ENCODE results near the gene POLR3GL.

Gene POLR3GL

DNA sequence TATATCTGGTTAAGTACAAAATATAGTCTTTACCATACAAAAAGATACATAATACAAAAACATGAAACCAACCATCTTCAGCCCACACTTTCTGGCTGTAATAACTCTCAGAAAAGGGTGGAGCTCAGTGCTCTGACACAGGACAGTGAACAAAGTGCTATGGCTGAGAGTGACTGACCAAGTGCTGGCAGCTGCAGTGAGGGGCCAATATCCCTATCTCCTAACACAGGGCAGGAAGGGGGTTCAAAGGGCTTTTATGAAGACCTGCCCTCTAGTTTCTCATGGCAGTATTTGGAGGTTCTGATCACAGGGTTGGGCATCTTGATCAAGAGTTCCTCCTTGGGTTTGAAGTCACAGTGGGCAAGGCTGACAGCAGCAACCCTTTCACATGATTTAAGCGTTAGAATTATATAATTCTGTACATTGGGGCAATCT lies 28.0 kb downstream of the POLR3GL start:
- DNase-seq (ENCODE audit: low read depth in 2 of 2): no peak

DNA sequence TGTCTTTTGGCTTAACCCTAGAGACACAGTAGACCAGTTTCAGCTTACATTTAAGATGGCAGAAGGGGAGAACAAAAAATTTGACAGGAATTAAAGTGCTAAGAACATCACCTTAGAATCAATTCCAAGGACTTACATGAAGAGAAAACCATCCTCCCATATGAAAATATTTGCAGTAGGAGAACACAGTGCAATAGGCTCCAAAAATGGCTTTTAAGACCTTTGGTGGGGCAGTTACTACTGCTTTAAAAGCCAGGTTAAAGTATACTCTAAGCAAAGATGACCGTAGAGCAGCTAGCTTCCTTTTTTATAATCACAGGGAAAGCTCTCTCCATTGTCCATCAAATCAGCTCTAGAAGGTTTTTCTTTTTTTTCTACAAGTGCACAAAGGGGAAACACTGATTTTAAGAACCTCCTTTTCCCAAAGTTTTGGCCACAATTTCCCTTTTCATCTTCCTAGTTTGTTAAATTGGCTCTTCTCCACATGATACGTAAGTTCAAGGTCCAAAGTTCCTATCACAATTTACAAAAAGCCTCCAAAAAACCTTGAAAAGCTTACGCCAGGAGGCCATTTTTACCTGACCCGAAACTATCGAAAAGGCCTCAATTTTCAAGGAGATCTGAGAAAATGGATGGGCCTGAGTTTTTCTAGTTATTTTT lies 28.6 kb downstream of the POLR3GL start:
- DNase-seq (ENCODE audit: low read depth in 2 of 2): no peak

- no peak for DNase-seq (ENCODE audit: low read depth in 2 of 2)
Measured at GRCh38 chr1:145993618-145994390, 29.3 kb downstream of the POLR3GL start.

DNA sequence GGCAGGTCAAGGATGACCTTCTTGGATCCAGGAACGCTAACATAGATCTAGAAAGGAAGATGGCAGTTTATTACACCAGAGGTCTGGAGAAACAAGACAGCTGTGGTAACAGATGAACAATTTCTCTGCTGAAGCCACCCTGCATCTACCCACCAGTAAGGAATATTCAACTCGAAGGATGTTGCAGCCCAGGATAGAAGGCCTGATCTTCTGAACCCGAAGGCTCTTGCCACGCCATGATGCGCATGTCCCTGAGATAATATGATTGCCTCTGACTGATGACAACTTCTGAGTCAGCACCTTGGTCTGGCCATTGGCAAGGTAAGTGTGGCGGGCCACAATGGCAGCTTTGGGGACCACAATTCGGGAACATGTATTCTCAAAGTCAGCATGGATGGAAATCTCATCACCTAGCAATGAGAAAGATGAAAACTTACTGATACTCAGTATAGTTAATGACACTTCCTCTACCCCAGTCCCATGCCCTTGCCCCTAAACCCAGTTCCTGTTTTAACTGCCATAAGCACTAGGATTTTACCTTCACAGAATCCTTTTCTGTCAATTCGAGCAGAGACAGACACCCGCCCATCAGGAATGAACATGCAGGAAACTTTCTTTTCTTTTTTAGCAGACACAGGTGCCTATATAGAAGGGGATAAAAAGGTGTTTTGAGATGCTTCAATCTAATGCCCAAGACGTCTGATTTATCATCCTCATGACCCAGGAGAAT lies 30.1 kb downstream of the POLR3GL start:
- peak in 1 of 2 donors; percentile 37 for DNase-seq (ENCODE audit: low read depth in 2 of 2)

- no peak for DNase-seq (ENCODE audit: low read depth in 2 of 2)
Measured at GRCh38 chr1:145995148-145995881, 30.8 kb downstream of the POLR3GL start.

DNA sequence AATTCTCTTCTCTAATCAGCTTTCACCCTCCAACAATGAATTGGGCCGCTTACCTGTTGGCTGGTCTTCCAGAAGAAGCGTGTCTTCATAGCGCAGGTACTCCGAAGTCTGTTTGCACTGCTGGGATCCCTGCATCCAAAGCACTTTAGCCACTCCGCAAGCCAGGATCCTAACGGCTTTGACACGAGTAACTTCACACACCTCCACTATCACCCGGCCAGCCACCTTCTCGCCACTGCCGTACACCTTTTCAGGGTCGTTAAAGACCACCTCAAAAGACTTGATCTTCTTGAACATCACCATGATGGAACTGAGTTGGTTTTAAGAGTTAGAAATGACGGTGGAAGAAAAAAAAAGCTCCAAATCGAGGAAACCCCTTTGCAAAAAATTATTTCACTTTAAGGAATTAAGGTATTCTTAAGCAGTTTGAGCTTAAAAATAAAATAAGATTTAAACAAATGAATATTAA lies 31.5 kb downstream of the POLR3GL start:
- no peak for DNase-seq (ENCODE audit: low read depth in 2 of 2)

- DNase-seq (ENCODE audit: low read depth in 2 of 2): peak; percentile 86 to 92
Measured at GRCh38 chr1:145996433-145997015, 32.0 kb downstream of the POLR3GL start, which contains the start of gene TXNIP. TSS of gene TXNIP (minus strand) at chr1:145996579. CDS start at chr1:145996266, 313 bp downstream.

DNA sequence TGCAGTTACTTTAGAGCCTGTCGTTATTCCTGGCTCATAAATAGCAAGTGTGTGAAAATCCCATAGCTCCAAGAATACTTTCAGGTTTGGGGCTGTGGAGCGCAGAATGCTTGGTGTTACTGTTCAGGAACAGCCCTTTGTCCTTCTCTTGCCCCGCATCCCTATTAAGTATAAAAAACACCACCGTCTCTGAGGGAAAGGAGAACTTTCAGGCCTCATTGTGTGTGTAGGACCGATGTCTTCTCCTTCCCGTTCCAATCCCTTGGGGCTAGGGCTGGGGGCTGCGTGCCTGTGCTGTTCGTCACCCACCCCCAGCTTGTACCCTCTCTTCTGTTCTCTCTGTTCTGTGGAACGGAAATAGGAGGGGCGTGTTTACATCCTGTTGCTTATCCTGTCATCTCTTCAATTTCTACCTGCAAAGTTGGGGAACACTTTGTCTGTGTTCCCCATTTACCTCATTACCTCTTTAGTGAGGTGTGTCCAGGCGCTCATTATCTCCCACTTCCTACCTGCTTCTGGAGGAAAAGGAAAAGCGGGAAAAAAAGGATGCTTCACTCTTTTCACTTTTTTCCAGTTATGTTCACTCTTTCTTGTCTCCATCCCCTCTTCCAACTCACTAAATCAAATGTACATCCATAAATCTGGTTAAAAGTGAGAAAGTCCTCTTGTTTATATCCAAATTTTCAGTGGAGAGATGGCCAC lies 32.7 kb downstream of the POLR3GL start:
- peak in 1 of 2 donors; percentile 32 for DNase-seq (ENCODE audit: low read depth in 2 of 2)

DNA sequence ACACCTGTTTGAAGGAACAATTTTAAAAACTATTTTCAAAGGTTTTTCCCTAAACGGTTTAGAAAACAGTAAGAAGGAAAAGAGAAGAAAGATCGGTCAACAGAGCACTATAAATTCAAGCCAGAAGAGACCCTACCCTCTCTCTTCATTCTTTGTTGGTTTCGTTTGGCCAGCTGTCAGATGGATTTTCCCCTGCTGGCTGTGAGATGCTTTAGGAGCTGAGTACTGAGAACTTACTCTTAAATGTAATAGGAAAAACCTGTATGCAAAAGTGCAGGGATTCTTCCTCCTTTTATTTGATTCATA lies 33.2 kb downstream of the POLR3GL start:
- DNase-seq (ENCODE audit: low read depth in 2 of 2): no peak

DNA sequence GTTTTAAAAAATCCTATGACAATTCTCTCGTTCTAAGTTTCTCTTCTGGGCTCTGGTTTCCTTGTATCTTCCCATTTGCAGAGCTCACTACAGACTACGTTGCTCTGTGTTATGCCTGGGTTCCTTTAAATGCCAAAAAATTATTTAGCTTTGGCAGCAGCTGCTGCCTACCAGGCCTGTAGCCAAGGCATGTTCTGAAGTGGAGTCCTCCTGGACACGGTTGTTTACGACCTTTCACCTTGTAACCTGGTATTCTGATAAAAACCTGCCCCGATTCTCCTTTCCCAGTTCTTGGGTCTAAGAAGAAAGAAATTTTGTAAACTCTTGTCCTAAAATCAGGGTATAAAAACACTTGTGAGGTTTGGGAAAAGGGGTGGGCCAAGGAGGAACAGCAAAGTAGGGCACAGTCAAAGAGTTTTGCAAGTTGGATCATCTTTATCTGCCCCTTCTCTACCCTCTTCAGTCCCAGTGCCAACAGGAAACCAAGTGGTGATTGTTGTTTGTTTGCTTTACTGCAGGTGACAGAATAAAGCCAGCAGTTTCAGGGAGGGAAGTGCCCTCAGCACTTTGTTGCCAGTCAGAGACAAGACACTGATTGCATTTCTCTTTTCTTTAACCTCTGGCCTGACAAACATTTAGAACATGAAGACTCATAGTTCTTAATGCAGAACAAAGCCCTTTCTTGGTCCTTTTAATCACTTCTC lies 35.0 kb downstream of the POLR3GL start:
- DNase-seq (ENCODE audit: low read depth in 2 of 2): no peak

DNA sequence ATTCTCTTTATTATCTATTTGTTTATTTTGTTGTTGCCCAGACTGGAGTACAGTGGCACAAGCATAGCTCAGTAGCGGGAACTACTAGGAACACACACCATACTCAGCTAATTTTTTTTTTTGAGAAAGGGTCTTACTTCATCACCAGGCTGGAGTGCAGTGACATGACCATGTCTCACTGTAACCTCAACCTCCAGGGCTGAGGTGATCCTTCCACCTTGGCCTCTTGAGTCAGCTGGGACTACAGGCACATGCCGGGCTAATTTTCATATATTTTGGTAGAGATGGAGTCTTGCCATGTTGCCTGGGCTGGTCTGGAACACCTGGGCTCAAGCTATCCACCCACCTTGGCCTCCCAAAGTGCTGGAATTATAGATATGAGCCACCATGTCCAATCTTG lies 37.2 kb downstream of the POLR3GL start:
- no peak for DNase-seq (ENCODE audit: low read depth in 2 of 2)

- no peak for DNase-seq (ENCODE audit: low read depth in 2 of 2)
Measured at GRCh38 chr1:146007489-146008133, 43.1 kb downstream of the POLR3GL start.

- no peak for DNase-seq (ENCODE audit: low read depth in 2 of 2)
Measured at GRCh38 chr1:146010126-146010738, 45.7 kb downstream of the POLR3GL start.

DNA sequence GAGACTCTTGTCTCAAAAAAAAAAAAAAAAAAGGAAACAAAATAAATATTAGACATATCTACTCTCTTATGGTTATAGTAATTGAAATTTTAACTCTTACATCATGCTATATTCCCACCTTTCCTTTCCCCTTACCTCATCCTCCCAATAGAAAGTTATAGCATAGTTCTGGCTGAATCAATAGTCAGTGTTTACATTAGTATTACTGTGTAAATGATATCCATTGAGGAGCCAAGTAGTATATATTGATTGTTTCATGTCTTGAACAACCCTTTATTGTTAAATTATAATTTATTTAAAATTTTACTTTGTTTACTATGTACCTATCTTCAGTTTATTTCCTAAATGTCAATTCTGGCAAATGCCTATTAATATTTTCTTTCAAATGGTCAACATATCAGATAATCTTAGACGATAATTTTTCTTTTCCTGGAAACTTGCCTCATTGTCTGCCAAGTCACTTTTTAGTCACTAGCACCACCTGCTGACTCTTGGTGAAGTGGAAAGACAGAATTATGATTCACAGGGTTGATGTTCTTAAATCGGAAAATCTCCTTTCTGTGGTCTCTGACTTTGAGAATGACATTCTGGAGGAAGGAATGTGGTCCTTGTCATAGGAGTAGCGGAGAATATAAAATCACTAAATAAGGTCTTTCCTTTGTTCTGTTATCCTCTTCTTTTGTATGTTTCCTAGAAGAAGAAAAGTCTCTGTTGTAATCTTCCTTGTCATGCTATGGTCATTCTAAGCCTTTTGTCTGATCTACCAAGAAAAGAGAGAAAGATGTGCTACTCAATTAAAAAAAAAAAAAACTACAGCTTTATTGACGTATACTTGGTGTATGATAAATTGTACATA lies 48.4 kb downstream of the POLR3GL start:
- no peak for DNase-seq (ENCODE audit: low read depth in 2 of 2)

- DNase-seq (ENCODE audit: low read depth in 2 of 2): no peak
Measured at GRCh38 chr1:146013559-146013922, 49.1 kb downstream of the POLR3GL start.

- DNase-seq (ENCODE audit: low read depth in 2 of 2): no peak
Measured at GRCh38 chr1:146016891-146017290, 52.4 kb downstream of the POLR3GL start.

GRCh38 chr1:146019231-146020057 lies 55.0 kb downstream of the POLR3GL start:
- no peak for DNase-seq (ENCODE audit: low read depth in 2 of 2)
